ENCODE data around the gene ENOX1. TPM values are rescaled to one million over a fixed set of nuclear protein-coding genes. Genes with fewer than 3 reads are reported as not detected.

The ENOX1 gene
- total RNA-seq, 4 donors from 2014 or later, result 0.25 to 0.52 (median 0.33) TPM

DNA sequence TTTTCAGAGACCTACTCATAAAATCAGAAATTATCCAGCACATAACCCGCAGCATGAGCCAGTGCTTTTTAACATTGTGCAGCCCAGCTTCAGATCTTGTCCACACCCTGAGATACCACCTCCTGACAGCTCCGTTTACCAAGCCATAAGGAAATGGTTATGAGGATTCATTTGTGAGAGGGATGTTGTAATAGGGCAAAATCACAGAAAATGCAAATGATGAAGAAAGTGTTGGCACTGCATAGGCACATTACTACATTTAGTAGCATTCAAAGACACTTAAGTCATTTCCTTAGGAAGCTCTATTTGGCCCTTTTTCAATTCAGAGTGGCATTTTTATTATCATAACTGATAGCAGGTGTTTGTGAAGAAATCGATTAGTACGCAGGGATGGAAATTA, 485.9 kb downstream of the ENOX1 start:
- WGBS, result 59% methylated on average over 4 of the region's 4 CpGs
- TF ChIP-seq POLR2A (IDR thresholded peaks at IDR 0.05), result no peak
- no peak for TF ChIP-seq EP300 (IDR thresholded peaks at IDR 0.05)
- TF ChIP-seq POLR2AphosphoS5 (IDR thresholded peaks at IDR 0.05), result no peak
- TF ChIP-seq, protein P1, sequence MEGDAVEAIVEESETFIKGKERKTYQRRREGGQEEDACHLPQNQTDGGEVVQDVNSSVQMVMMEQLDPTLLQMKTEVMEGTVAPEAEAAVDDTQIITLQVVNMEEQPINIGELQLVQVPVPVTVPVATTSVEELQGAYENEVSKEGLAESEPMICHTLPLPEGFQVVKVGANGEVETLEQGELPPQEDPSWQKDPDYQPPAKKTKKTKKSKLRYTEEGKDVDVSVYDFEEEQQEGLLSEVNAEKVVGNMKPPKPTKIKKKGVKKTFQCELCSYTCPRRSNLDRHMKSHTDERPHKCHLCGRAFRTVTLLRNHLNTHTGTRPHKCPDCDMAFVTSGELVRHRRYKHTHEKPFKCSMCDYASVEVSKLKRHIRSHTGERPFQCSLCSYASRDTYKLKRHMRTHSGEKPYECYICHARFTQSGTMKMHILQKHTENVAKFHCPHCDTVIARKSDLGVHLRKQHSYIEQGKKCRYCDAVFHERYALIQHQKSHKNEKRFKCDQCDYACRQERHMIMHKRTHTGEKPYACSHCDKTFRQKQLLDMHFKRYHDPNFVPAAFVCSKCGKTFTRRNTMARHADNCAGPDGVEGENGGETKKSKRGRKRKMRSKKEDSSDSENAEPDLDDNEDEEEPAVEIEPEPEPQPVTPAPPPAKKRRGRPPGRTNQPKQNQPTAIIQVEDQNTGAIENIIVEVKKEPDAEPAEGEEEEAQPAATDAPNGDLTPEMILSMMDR (IDR thresholded peaks at IDR 0.05), result no peak
- Histone ChIP-seq H3K9me3 (no peaks in the 10 kb centered on the region), H3K27ac (no peak overlapping the region), H3K4me3 (no peak overlapping the region), H3K27me3 (no peaks in the 10 kb centered on the region), H3K36me3 (no peaks in the 10 kb centered on the region), H3K4me1 (no peaks in the 10 kb centered on the region)
- DNase-seq (ENCODE audit: low spot score in 2 of 2), result no peak

DNA sequence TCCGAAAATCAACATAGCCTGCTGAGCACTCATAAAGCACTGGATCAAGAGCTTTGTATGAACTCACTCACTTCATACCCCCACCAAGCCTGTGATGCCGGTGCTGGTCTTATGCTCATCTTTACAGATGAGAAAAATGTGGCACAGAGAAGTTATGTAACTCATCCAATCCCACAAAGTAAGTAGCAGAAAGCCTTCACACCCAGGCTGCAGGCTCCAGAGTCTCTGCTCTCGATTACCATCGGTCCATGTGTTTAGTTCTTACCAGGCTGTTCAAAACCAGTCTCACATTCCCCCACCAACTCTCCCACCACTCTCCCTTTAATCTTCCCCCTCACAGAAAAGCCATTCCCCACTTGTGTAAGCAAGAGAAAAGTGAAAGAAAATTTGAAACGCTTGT, 487.4 kb downstream of the ENOX1 start:
- Histone ChIP-seq H3K36me3 (no peaks in the 10 kb centered on the region), H3K9me3 (no peaks in the 10 kb centered on the region), H3K4me3 (no peak overlapping the region), H3K27ac (no peak overlapping the region), H3K27me3 (no peaks in the 10 kb centered on the region), H3K4me1 (no peaks in the 10 kb centered on the region)
- no peak for TF ChIP-seq POLR2AphosphoS5 (IDR thresholded peaks at IDR 0.05)
- DNase-seq (ENCODE audit: low spot score in 2 of 2), result no peak
- WGBS, result 73% methylated on average over 5 of the region's 5 CpGs

DNA sequence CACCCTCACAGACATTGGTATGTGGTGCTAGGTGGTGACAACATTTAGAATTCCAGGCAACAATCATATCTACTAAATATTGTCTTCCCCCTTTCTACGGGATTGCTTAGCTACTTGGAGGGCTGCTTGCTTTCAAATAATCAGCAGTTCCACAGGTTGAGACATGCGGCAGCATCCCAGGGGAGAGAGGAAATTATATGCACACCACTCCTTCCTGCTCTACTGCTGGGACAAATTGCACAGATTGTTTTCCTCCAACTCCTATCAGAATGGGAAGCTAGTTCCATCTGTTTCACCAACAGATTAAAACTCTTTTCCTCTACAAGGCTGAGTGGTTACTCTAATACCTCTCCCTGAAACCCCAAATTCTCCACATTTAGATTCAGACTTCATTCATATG, 488.0 kb downstream of the ENOX1 start:
- 25% methylated on average over 2 of the region's 2 CpGs for WGBS
- TF ChIP-seq EP300 (IDR thresholded peaks at IDR 0.05), result no peak
- no peak for TF ChIP-seq POLR2AphosphoS5 (IDR thresholded peaks at IDR 0.05)
- no peak for TF ChIP-seq POLR2A (IDR thresholded peaks at IDR 0.05)
- TF ChIP-seq, protein P1 (IDR thresholded peaks at IDR 0.05), result no peak
- H3K4me1 ChIP-seq, result no peaks in the 10 kb centered on the region
- no peak overlapping the region for H3K4me3 ChIP-seq
- H3K9me3 ChIP-seq, result no peaks in the 10 kb centered on the region
- no peak overlapping the region for H3K27ac ChIP-seq
- no peaks in the 10 kb centered on the region for H3K27me3 ChIP-seq
- DNase-seq (ENCODE audit: low spot score in 2 of 2), result no peak
- no peaks in the 10 kb centered on the region for H3K36me3 ChIP-seq

DNA sequence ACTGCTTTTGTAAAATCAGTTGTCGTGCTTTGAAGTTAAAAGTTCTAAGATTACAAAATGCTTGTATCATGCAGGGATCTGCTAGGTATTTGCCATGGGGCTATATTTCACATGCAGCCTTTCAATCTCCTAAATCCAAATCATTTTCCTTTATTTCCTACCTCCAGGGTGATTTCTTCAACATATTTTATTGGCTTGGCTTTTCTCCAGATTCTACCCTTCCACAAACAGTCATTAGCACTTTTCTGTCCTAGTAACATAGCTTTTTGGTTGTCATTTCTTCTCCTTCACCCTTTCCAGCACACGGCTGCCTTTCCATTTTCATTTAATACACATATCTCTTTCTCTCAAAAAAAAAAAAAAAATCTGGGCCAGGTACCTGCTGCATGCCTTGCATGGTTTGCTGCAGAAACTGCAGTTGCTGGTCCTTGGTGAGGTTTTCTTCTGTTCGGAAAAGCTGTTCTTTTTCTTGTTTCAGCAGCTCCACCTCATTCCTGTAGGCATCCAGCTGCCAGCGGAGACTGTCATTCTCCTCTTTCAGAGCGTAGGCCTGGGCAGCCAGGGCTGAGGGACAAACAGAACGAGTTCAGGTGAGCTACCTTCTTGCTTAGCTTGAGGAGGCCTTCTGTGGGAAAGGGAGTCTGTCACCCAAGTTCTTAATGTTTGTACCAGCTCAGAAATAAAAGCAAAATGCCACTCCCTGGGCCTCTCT, 488.6 kb downstream of the ENOX1 start:
- H3K4me3 ChIP-seq, result no peak overlapping the region
- TF ChIP-seq POLR2A (IDR thresholded peaks at IDR 0.05), result no peak
- no peak for TF ChIP-seq POLR2AphosphoS5 (IDR thresholded peaks at IDR 0.05)
- TF ChIP-seq EP300 (IDR thresholded peaks at IDR 0.05), result no peak
- TF ChIP-seq, protein P1 (IDR thresholded peaks at IDR 0.05), result no peak
- H3K36me3 ChIP-seq, result no peaks in the 10 kb centered on the region
- no peaks in the 10 kb centered on the region for H3K4me1 ChIP-seq
- H3K27ac ChIP-seq, result no peak overlapping the region
- no peaks in the 10 kb centered on the region for H3K27me3 ChIP-seq
- 69% methylated on average over 6 of the region's 6 CpGs for WGBS
- DNase-seq (ENCODE audit: low spot score in 2 of 2), result no peak
- H3K9me3 ChIP-seq, result no peaks in the 10 kb centered on the region

DNA sequence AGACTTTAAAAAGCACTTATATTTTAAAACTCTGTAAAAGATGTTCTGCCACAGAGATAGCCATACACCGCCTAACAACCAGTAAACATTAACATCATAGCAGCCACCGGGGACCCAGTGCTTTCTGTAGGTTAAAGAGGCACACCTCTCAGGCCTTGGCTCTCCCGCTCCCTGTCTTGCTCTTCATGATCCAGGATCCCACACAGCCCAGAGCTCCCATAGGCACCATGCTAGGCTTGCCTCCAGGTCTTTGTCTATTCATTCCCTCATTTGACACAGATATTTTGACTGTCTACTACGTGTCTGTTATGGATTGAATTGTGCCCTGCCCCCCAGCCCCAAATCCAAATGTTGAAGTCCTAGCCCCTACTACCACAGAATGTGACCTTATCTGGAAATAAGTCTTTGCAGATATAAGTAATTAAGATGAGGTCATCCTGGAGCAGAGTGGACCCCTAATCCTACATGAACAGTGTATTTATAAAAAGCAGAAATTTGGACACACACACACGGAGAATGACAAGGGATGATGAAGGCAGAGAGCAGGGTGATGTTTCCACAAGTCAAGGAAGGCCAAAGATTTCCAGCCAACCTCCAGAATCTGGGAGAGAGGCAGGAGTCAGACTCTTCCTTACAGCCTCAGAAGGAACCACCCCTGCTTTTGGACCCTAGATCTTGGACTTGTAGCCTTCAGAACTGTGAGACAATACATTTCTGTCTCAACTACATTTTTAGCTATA, 490.8 kb downstream of the ENOX1 start:
- WGBS, result 86% methylated on average over 5 of the region's 5 CpGs
- no peaks in the 10 kb centered on the region for H3K36me3 ChIP-seq
- no peak for DNase-seq (ENCODE audit: low spot score in 2 of 2)

More for the DNA sequence above, 490.8 kb downstream of the ENOX1 start:
- H3K4me3 ChIP-seq, result no peak overlapping the region
- H3K4me1 ChIP-seq, result no peaks in the 10 kb centered on the region
- no peaks in the 10 kb centered on the region for H3K27me3 ChIP-seq
- H3K9me3 ChIP-seq, result no peaks in the 10 kb centered on the region
- no peak overlapping the region for H3K27ac ChIP-seq
- TF ChIP-seq, protein P1 (IDR thresholded peaks at IDR 0.05), result no peak
- no peak for TF ChIP-seq POLR2A (IDR thresholded peaks at IDR 0.05)
- no peak for TF ChIP-seq EP300 (IDR thresholded peaks at IDR 0.05)
- TF ChIP-seq POLR2AphosphoS5 (IDR thresholded peaks at IDR 0.05), result no peak
